Lower leg skin (tissue), 4 donors: ENCODE measurements around the gene NHP2. TPM values are rescaled to one million over a fixed set of nuclear protein-coding genes. Genes with fewer than 3 reads are reported as not detected.
"Not testable (repeated sequence)": the region's sequence is repeated elsewhere in the genome, so short reads cannot be mapped to it uniquely, and the experiment has no call there.

Experiments
- DNase-seq, 2 donors: peaks; one replicate each; pipeline ENCODE4 v3.0.0-alpha.2; 2019; ENCODE audit warnings: low spot score in 2 of 2
- H3K4me3 ChIP-seq: fragments of 200-600 bp; sonication (generic); 2 replicates; pipeline ENCODE4 v1.5.1; 2017; ENCODE audit warnings: mild to moderate bottlenecking, low read depth; ENCODE audit not compliant: poor library complexity, severe bottlenecking
- POLR2A ChIP-seq, 2 donors: fragments of 450-650 bp; IDR thresholded peaks; one replicate each; pipeline ENCODE4 v1.6.1; 2016 to 2017; ENCODE audit warnings: antibody characterized with exemption in 2 of 2, mild to moderate bottlenecking in 1 of 2, moderate library complexity in 1 of 2
- WGBS, 2 donors: methylation state at CpG; one replicate each; pipeline ENCODE4 v1.1.5; 2018; 5-methylcytosine and 5-hydroxymethylcytosine counted together
- intact Hi-C: fragments of 100-400 bp; cut with DNase I; formaldehyde crosslinking; loops from one replicate; pipeline ENCODE4 v1.15.0; 2023; ENCODE audit warnings: low total_unique reads
- total RNA-seq, 4 donors: library from RNA; depleted of rRNA; stranded (reverse); fragments of >200 nt; gene quantifications; one replicate each; pipeline ENCODE4 v1.1.0, GENCODE V29; 2016
- TF ChIP-seq, protein P1 (sequence below), 3 donors: fragments of 450-650 bp; IDR thresholded peaks; one replicate each; pipeline ENCODE4 v1.5.1; 2016; ENCODE audit warnings: antibody characterized with exemption in 3 of 3, mild to moderate bottlenecking in 3 of 3, moderate library complexity in 2 of 3

NHP2 gene
- total RNA-seq, 4 donors from 2014 or later = 169 to 210 (median 199) TPM

DNA sequence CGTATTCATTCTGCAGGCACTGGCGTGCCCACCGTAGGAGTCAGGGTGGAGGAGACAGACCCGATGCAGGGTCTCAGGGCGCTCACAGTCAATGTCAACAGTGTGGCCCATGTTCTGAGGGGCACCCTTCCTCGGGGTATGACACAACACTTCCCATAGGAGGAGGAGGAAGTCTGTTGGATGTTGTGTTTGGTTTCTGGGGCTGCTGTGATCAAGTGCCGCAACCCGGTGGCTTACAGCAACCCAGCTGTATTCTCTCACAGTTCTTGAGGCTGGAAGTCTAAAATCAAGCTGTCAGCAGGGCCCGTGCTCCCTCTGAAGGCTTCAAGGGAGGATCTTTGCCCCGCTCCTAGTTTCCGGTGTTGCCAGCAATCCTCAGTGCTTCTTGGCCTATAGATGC, 45.0 kb upstream of the NHP2 start:
- no peak overlapping the region for H3K4me3 ChIP-seq
- intact Hi-C loops = no loop called here
- WGBS, 2 donors = 81 to 85% methylated on average over 11 of the region's 11 CpGs
- no peak for TF ChIP-seq POLR2A (IDR thresholded peaks at IDR 0.05)
- TF ChIP-seq, protein P1, sequence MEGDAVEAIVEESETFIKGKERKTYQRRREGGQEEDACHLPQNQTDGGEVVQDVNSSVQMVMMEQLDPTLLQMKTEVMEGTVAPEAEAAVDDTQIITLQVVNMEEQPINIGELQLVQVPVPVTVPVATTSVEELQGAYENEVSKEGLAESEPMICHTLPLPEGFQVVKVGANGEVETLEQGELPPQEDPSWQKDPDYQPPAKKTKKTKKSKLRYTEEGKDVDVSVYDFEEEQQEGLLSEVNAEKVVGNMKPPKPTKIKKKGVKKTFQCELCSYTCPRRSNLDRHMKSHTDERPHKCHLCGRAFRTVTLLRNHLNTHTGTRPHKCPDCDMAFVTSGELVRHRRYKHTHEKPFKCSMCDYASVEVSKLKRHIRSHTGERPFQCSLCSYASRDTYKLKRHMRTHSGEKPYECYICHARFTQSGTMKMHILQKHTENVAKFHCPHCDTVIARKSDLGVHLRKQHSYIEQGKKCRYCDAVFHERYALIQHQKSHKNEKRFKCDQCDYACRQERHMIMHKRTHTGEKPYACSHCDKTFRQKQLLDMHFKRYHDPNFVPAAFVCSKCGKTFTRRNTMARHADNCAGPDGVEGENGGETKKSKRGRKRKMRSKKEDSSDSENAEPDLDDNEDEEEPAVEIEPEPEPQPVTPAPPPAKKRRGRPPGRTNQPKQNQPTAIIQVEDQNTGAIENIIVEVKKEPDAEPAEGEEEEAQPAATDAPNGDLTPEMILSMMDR (IDR thresholded peaks at IDR 0.05) = no peak
- DNase-seq = peak in 1 of 2 donors; percentile 40

GRCh38 chr5:178198151-178198550, 44.5 kb upstream of the NHP2 start:
- peak in 1 of 2 donors; percentile 63 for DNase-seq

DNA sequence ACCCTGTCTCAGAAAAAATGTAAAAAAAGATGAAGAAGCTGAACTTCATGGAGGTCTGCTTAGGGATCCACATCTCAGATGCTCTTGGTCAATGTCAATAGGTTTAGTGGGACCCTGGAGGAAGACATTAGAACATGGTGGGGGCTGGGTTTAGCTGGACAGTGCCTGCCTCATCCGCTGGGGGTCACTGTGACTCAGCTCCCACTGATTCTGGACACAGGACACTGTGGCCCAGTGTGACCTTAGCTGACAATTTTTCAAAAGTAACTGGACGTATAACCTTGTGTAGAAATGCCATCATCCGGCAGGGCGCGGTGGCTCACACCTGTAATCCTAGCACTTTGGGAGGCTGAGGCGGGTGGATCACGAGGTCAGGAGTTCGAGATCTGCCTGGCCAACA, 43.3 kb upstream of the NHP2 start:
- no peak for TF ChIP-seq POLR2A (IDR thresholded peaks at IDR 0.05)
- TF ChIP-seq, protein P1 (IDR thresholded peaks at IDR 0.05) = no peak
- 81 to 84% methylated on average over 8 of the region's 8 CpGs for WGBS, 2 donors
- H3K4me3 ChIP-seq = no peak overlapping the region
- intact Hi-C loops = no loop called here
- DNase-seq = peak in 1 of 2 donors; percentile 58

More at GRCh38 chr5:178198151-178198550, 44.5 kb upstream of the NHP2 start:
- intact Hi-C loops, H3K4me3 ChIP-seq: not testable (repeated sequence)
- WGBS, 2 donors = 87% methylated on average over 10 to 11 of the region's 11 CpGs

GRCh38 chr5:178196281-178196812, 42.7 kb upstream of the NHP2 start:
- no peak for TF ChIP-seq POLR2A (IDR thresholded peaks at IDR 0.05)
- TF ChIP-seq, protein P1 (IDR thresholded peaks at IDR 0.05) = no peak
- peak in 1 of 2 donors; percentile 66 for DNase-seq
- H3K4me3 ChIP-seq = no peak overlapping the region
- intact Hi-C loops = no loop called here
- WGBS, 2 donors = 69 to 75% methylated on average over 7 of the region's 7 CpGs

- no peak for DNase-seq
These were observed 40.3 kb upstream of the NHP2 start for GRCh38 chr5:178194026-178194425.

GRCh38 chr5:178193251-178193809, 39.6 kb upstream of the NHP2 start:
- WGBS, 2 donors = 64 to 66% methylated on average over 8 of the region's 8 CpGs
- no peak for DNase-seq
- intact Hi-C loops = no loop called here
- no peak overlapping the region for H3K4me3 ChIP-seq
- TF ChIP-seq POLR2A (IDR thresholded peaks at IDR 0.05) = no peak
- TF ChIP-seq, protein P1 (IDR thresholded peaks at IDR 0.05) = no peak

More at GRCh38 chr5:178194026-178194425, 40.3 kb upstream of the NHP2 start:
- H3K4me3 ChIP-seq = no peak overlapping the region
- TF ChIP-seq, protein P1 (IDR thresholded peaks at IDR 0.05) = no peak
- TF ChIP-seq POLR2A (IDR thresholded peaks at IDR 0.05) = no peak
- intact Hi-C loops = no loop called here
- 23 to 24% methylated on average over 7 of the region's 7 CpGs for WGBS, 2 donors
